HK-2 (cell line): ENCODE data around the gene OPCML.

ENCODE experiments used
- DNase-seq: peaks from one replicate; pipeline ENCODE4 v3.0.0-alpha.2; 2018; ENCODE audit not compliant: unreplicated experiment

OPCML gene

GRCh38 chr11:133291780-133292179 lies 240.5 kb downstream of the OPCML start:
- DNase-seq = no peak

- no peak for DNase-seq
Observed at GRCh38 chr11:133285359-133285758, 246.9 kb downstream of the OPCML start.

GRCh38 chr11:133284156-133284555 lies 248.1 kb downstream of the OPCML start:
- DNase-seq = no peak

- no peak for DNase-seq
Observed at GRCh38 chr11:133277886-133278285, 254.4 kb downstream of the OPCML start.

GRCh38 chr11:133271871-133272776 lies 260.2 kb downstream of the OPCML start:
- DNase-seq = no peak

- DNase-seq = no peak
Observed at GRCh38 chr11:133271206-133271605, 261.1 kb downstream of the OPCML start.

- no peak for DNase-seq
Observed at GRCh38 chr11:133269267-133269666, 263.0 kb downstream of the OPCML start.

- DNase-seq = no peak
Observed at GRCh38 chr11:133266986-133267385, 265.3 kb downstream of the OPCML start.

GRCh38 chr11:133265530-133266035 lies 266.7 kb downstream of the OPCML start:
- DNase-seq = no peak

GRCh38 chr11:133263332-133263731 lies 269.0 kb downstream of the OPCML start:
- no peak for DNase-seq

GRCh38 chr11:133258751-133259150 lies 273.6 kb downstream of the OPCML start:
- DNase-seq = no peak

GRCh38 chr11:133254601-133255000 lies 277.7 kb downstream of the OPCML start:
- DNase-seq = no peak

- no peak for DNase-seq
Observed at GRCh38 chr11:133253570-133253969, 278.7 kb downstream of the OPCML start.

- DNase-seq = no peak
Observed at GRCh38 chr11:133251841-133252240, 280.5 kb downstream of the OPCML start.

- DNase-seq = no peak
Observed at GRCh38 chr11:133249530-133249929, 282.8 kb downstream of the OPCML start.

- no peak for DNase-seq
Observed at GRCh38 chr11:133249065-133249464, 283.2 kb downstream of the OPCML start.

- no peak for DNase-seq
Observed at GRCh38 chr11:133243832-133244231, 288.5 kb downstream of the OPCML start.

GRCh38 chr11:133240908-133241655 lies 291.2 kb downstream of the OPCML start:
- no peak for DNase-seq

- DNase-seq = no peak
Observed at GRCh38 chr11:133239575-133239974, 292.7 kb downstream of the OPCML start.

- no peak for DNase-seq
Observed at GRCh38 chr11:133238495-133238894, 293.8 kb downstream of the OPCML start.

GRCh38 chr11:133238027-133238426 lies 294.3 kb downstream of the OPCML start:
- no peak for DNase-seq

- no peak for DNase-seq
Observed at GRCh38 chr11:133235381-133235780, 296.9 kb downstream of the OPCML start.

- DNase-seq = no peak
Observed at GRCh38 chr11:133234883-133235282, 297.4 kb downstream of the OPCML start.
